GM23248 (cell line): ENCODE results near the gene NUP98. TPM values are rescaled to one million over a fixed set of nuclear protein-coding genes. Genes with fewer than 3 reads are reported as not detected.

Source experiments
- DNase-seq: peaks from one replicate; pipeline ENCODE4 v3.0.0-alpha.2; 2015
- H2AFZ ChIP-seq: fragments of 200-600 bp; sonication (generic); 2 replicates; pipeline ENCODE4 v1.6.1; 2016; ENCODE audit warnings: antibody characterized with exemption
- H3F3A ChIP-seq: fragments of 200-600 bp; sonication (generic); 2 replicates; pipeline ENCODE4 v1.6.1; 2016; ENCODE audit warnings: mild to moderate bottlenecking, antibody characterized with exemption, mixed run types; ENCODE audit not compliant: insufficient read depth
- H3K27ac ChIP-seq: fragments of 200-600 bp; sonication (generic); 2 replicates; pipeline ENCODE4 v1.5.1; 2016; ENCODE audit warnings: mild to moderate bottlenecking
- H3K27me3 ChIP-seq: fragments of 200-600 bp; sonication (generic); replicated peaks from 2 replicates; pipeline ENCODE4 v1.6.1; 2016; ENCODE audit warnings: mild to moderate bottlenecking; ENCODE audit not compliant: insufficient read depth
- H3K36me3 ChIP-seq: fragments of 200-600 bp; sonication (generic); 2 replicates; pipeline ENCODE4 v1.6.1; 2016; ENCODE audit warnings: low read depth, mild to moderate bottlenecking
- H3K4me1 ChIP-seq: fragments of 200-600 bp; sonication (generic); 2 replicates; pipeline ENCODE4 v1.6.1; 2016; ENCODE audit warnings: mild to moderate bottlenecking; ENCODE audit not compliant: insufficient read depth
- H3K4me2 ChIP-seq: fragments of 200-600 bp; sonication (generic); one replicate; pipeline ENCODE4 v1.6.1; 2016; ENCODE audit warnings: mild to moderate bottlenecking; ENCODE audit not compliant: unreplicated experiment
- H3K4me3 ChIP-seq: fragments of 200-600 bp; sonication (generic); 2 replicates; pipeline ENCODE4 v1.5.1; 2016; ENCODE audit warnings: mild to moderate bottlenecking
- H3K79me2 ChIP-seq: fragments of 200-600 bp; sonication (generic); 2 replicates; pipeline ENCODE4 v1.6.1; 2016; ENCODE audit warnings: mild to moderate bottlenecking; ENCODE audit not compliant: insufficient read depth
- H3K9ac ChIP-seq: fragments of 200-600 bp; sonication (generic); 2 replicates; pipeline ENCODE4 v1.6.1; 2016; ENCODE audit warnings: mild to moderate bottlenecking
- H3K9me2 ChIP-seq: fragments of 200-600 bp; sonication (generic); 2 replicates; pipeline ENCODE4 v1.6.1; 2016; ENCODE audit warnings: mixed run types, mild to moderate bottlenecking, moderate library complexity; ENCODE audit not compliant: insufficient read depth
- H3K9me3 ChIP-seq: fragments of 200-600 bp; sonication (generic); one replicate; pipeline ENCODE4 v1.6.1; 2017; ENCODE audit warnings: low read depth
- H4K20me1 ChIP-seq: fragments of 200-600 bp; sonication (generic); 2 replicates; pipeline ENCODE4 v1.6.0; 2016; ENCODE audit not compliant: insufficient read depth
- EZH2 ChIP-seq: fragments of 200-600 bp; sonication (generic); IDR thresholded peaks from 2 replicates; pipeline ENCODE4 v1.6.1; 2018; ENCODE audit warnings: antibody characterized with exemption, mild to moderate bottlenecking; ENCODE audit not compliant: insufficient read depth, poor library complexity, severe bottlenecking
- EZH2phosphoT487 ChIP-seq: fragments of 200-600 bp; sonication (generic); IDR thresholded peaks from 2 replicates; pipeline ENCODE4 v1.6.1; 2018; ENCODE audit warnings: antibody characterized with exemption, moderate library complexity, mild to moderate bottlenecking, low read depth; ENCODE audit not compliant: insufficient read depth
- WGBS, 2 experiments: methylation state at CpG; one replicate each; pipeline ENCODE4 v1.1.6; 2015 to 2017; ENCODE audit warnings: low lambda C conversion rate in 2 of 2, low coverage in 1 of 2; ENCODE audit errors: missing lambda C conversion rate in 2 of 2; 5-methylcytosine and 5-hydroxymethylcytosine counted together
- in situ Hi-C: fragments of 300-500 bp; cut with MboI; formaldehyde crosslinking; loops from 2 replicates; pipeline ENCODE4 v1.15.0; 2020
- polyA plus RNA-seq: library from polyadenylated mRNA; unstranded; fragments of >200 nt; fragmentation: Nextera tagmentation; extraction: Ambion mirVana; gene quantifications from 2 replicates; pipeline ENCODE4 v1.2.1, GENCODE V29; 2016
- total RNA-seq: library from RNA; depleted of rRNA; stranded (reverse); fragments of >200 nt; shearing (Covaris generic); gene quantifications from 2 replicates; pipeline ENCODE4 v1.2.3, GENCODE V29; 2014

Gene NUP98
- total and polyA plus RNA-seq, 2 experiments from 2014 or later: 30.5 to 79.3 TPM

- DNase-seq: no peak
- in situ Hi-C loops: no loop called here
These were observed 112.6 kb downstream of the NUP98 start for GRCh38 chr11:3684819-3685172.

GRCh38 chr11:3684129-3684818 lies 113.1 kb downstream of the NUP98 start:
- no peak overlapping the region for H3K27ac ChIP-seq
- H3K9ac ChIP-seq: no peak overlapping the region
- no peak overlapping the region for H2AFZ ChIP-seq
- 97 to 99% methylated on average over 12 of the region's 12 CpGs for WGBS, 2 experiments
- no peak overlapping the region for H3K4me2 ChIP-seq
- H3K4me1 ChIP-seq: no peaks in the 10 kb centered on the region
- no peaks in the 10 kb centered on the region for H3F3A ChIP-seq
- peaks cover 6% of the 10 kb centered on the region; the same call in 1 of the 2 replicates for H3K79me2 ChIP-seq
- no peaks in the 10 kb centered on the region for H3K27me3 ChIP-seq
- DNase-seq: no peak
- H3K9me3 ChIP-seq: no peaks in the 10 kb centered on the region
- in situ Hi-C loops: no loop called here
- TF ChIP-seq EZH2: no peak
- TF ChIP-seq EZH2phosphoT487: no peak
- H3K36me3 ChIP-seq: peaks cover 63% of the 10 kb centered on the region
- no peaks in the 10 kb centered on the region for H3K9me2 ChIP-seq
- no peak overlapping the region for H3K4me3 ChIP-seq
- H4K20me1 ChIP-seq: no peaks in the 10 kb centered on the region

More at GRCh38 chr11:3684819-3685172, 112.6 kb downstream of the NUP98 start:
- Histone ChIP-seq H3K36me3 (peaks cover 61% of the 10 kb centered on the region), H4K20me1 (no peaks in the 10 kb centered on the region), H3K9me2 (no peaks in the 10 kb centered on the region), H2AFZ (no peak overlapping the region), H3K27me3 (no peaks in the 10 kb centered on the region), H3K9me3 (no peaks in the 10 kb centered on the region), H3K79me2 (peaks cover 6% of the 10 kb centered on the region; the same call in 1 of the 2 replicates), H3K4me3 (no peak overlapping the region), H3K4me1 (no peaks in the 10 kb centered on the region), H3F3A (no peaks in the 10 kb centered on the region), H3K4me2 (no peak overlapping the region), H3K9ac (no peak overlapping the region), H3K27ac (no peak overlapping the region)
- TF ChIP-seq EZH2phosphoT487 (no peak), EZH2 (no peak)
- WGBS, 2 experiments: 79 to 83% methylated on average over 2 of the region's 2 CpGs

GRCh38 chr11:3683039-3683438 lies 114.3 kb downstream of the NUP98 start:
- H3K9me2 ChIP-seq: no peaks in the 10 kb centered on the region
- no peak overlapping the region for H3K9ac ChIP-seq
- no peak for TF ChIP-seq EZH2
- no peak for TF ChIP-seq EZH2phosphoT487
- H3F3A ChIP-seq: no peaks in the 10 kb centered on the region
- H3K36me3 ChIP-seq: peaks cover 73% of the 10 kb centered on the region
- no peak overlapping the region for H3K4me2 ChIP-seq
- peaks cover 6% of the 10 kb centered on the region; the same call in 1 of the 2 replicates for H3K79me2 ChIP-seq
- no peak for DNase-seq
- no peak overlapping the region for H2AFZ ChIP-seq
- no peaks in the 10 kb centered on the region for H4K20me1 ChIP-seq
- no peak overlapping the region for H3K27ac ChIP-seq
- no peak overlapping the region for H3K4me3 ChIP-seq
- no peaks in the 10 kb centered on the region for H3K27me3 ChIP-seq
- WGBS, 2 experiments: 91 to 94% methylated on average over 9 of the region's 9 CpGs
- H3K4me1 ChIP-seq: no peaks in the 10 kb centered on the region
- H3K9me3 ChIP-seq: no peaks in the 10 kb centered on the region
- in situ Hi-C loops: no loop called here

DNA sequence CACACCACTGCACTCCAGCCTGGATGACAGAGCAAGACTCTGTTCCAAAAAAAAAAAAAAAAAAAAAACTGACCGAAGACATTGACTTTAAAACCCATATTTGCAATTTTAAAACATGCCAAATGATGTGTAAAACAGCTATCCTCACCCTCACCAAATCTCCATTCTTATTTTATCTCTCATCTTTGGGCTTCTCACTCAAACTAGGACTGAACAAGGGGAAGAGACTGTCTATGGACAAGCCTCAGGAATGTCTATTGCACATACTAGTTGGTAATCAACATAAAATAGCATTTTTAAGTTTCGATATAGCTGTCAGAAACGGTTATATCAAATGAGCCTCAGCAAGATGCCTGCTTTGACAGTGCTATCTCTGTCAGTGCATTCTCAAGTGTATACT lies 118.3 kb downstream of the NUP98 start:
- H3K9ac ChIP-seq: no peak overlapping the region
- no peaks in the 10 kb centered on the region for H3K27me3 ChIP-seq
- H3K79me2 ChIP-seq: no peaks in the 10 kb centered on the region
- no peak for TF ChIP-seq EZH2phosphoT487
- TF ChIP-seq EZH2: no peak
- H3K4me2 ChIP-seq: no peak overlapping the region
- in situ Hi-C loops: no loop called here
- peaks cover 84% of the 10 kb centered on the region for H3K36me3 ChIP-seq
- DNase-seq: no peak
- H3K27ac ChIP-seq: no peak overlapping the region
- H3K9me2 ChIP-seq: no peaks in the 10 kb centered on the region
- H3F3A ChIP-seq: 0 out of 2 replicates have a peak, but pooled peaks cover 5% of the 10 kb centered on the region
- no peak overlapping the region for H2AFZ ChIP-seq
- peaks cover 6% of the 10 kb centered on the region for H3K4me1 ChIP-seq
- H4K20me1 ChIP-seq: no peaks in the 10 kb centered on the region
- H3K9me3 ChIP-seq: no peaks in the 10 kb centered on the region
- WGBS, 2 experiments: 99 to 100% methylated on average over 3 of the region's 3 CpGs
- H3K4me3 ChIP-seq: no peak overlapping the region
